Measurements from ENCODE around the gene HERC3.

GRCh38 chr4:88720451-88721428 is 128.5 kb downstream of the HERC3 start:
- TF ChIP-seq CTCF (IDR thresholded peaks at IDR 0.05) (no peak), POLR2A (IDR thresholded peaks at IDR 0.05) (no peak), POLR2AphosphoS5 (IDR thresholded peaks at IDR 0.05; ENCODE audit: insufficient read depth in 1 of 2, low read depth in 1 of 2) (no peak)
